Tibial artery (tissue), 4 donors: ENCODE results near the gene MACF1.

ENCODE experiments used
- DNase-seq, 2 donors: peaks; one replicate each; pipeline ENCODE4 v3.0.0-alpha.2; 2019
- H3K27ac ChIP-seq, 2 donors: fragments of 200-600 bp; sonication (generic) in 1 of 2; 1 replicate in 1 of 2; 2 replicates in 1 of 2; pipeline ENCODE4 v1.5.1; 2018 to 2019; ENCODE audit warnings: mild to moderate bottlenecking in 1 of 2
- H3K27me3 ChIP-seq, 2 donors: fragments of 200-600 bp; sonication (generic) in 1 of 2; one replicate each; pipeline versions ENCODE4 v1.5.1 to v1.6.0; 2016 to 2019
- H3K36me3 ChIP-seq, 3 donors: fragments of 200-600 bp; sonication (generic) in 2 of 3; one replicate each; pipeline ENCODE4 v1.5.1; 2016 to 2019; ENCODE audit warnings: mild to moderate bottlenecking in 2 of 3
- H3K4me1 ChIP-seq, 4 donors: fragments of 200-600 bp; sonication (generic) in 2 of 4; 1 replicate in 3 of 4; 2 replicates in 1 of 4; pipeline ENCODE4 v1.5.1; 2016 to 2019
- H3K4me3 ChIP-seq, 2 donors: fragments of 200-600 bp; sonication (generic) in 1 of 2; 1 replicate in 1 of 2; 2 replicates in 1 of 2; pipeline ENCODE4 v1.5.1; 2018 to 2019; ENCODE audit warnings: mild to moderate bottlenecking in 2 of 2
- H3K9me3 ChIP-seq, 3 donors: fragments of 200-600 bp; sonication (generic) in 1 of 3; one replicate each; pipeline ENCODE4 v1.5.1; 2016 to 2019
- intact Hi-C: fragments of 100-400 bp; cut with DNase I; formaldehyde crosslinking; loops from one replicate; pipeline ENCODE4 v1.15.0; 2023; ENCODE audit warnings: low total_unique reads
- TF ChIP-seq, protein P1 (sequence below), 2 experiments: fragments of 200-600 bp in 1 of 2; fragments of 450-650 bp in 1 of 2; IDR thresholded peaks; one replicate each; pipeline ENCODE4 v1.5.1; 2017 to 2019; ENCODE audit warnings: antibody characterized with exemption in 2 of 2, mild to moderate bottlenecking in 1 of 2, moderate library complexity in 1 of 2

Gene MACF1

DNA sequence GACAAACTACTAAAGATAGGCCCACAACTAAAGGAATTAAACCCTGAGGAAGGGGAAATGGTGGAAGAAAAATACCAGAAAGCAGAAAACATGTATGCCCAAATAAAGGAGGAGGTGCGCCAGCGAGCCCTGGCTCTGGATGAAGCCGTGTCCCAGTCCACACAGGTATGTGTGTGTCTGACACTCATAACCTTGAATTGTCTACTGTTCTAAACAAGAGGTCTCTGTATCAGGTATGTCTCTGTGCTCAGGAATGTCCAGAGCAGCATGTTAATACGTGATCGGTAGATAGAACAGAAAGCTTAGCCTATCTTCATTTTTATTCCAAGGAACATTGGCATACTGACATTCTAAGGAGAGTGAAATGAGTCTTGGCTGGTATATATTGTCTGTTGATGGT is 231.1 kb downstream of the MACF1 start:
- intact Hi-C loops = loop anchor here (10.0 kb wide), 1 partner anchor 121 kb away; no protein-coding TSS in a partner anchor
- Histone ChIP-seq H3K36me3 (peaks cover 78 to 97% (median 89%) of the 10 kb centered on the region in 3 donors), H3K27ac (no peak overlapping the region), H3K4me3 (no peak overlapping the region), H3K27me3 (no peaks in the 10 kb centered on the region), H3K9me3 (no peaks in the 10 kb centered on the region), H3K4me1 (peaks cover 0 to 7% (median 0%) of the 10 kb centered on the region in 4 donors)
- TF ChIP-seq, protein P1, sequence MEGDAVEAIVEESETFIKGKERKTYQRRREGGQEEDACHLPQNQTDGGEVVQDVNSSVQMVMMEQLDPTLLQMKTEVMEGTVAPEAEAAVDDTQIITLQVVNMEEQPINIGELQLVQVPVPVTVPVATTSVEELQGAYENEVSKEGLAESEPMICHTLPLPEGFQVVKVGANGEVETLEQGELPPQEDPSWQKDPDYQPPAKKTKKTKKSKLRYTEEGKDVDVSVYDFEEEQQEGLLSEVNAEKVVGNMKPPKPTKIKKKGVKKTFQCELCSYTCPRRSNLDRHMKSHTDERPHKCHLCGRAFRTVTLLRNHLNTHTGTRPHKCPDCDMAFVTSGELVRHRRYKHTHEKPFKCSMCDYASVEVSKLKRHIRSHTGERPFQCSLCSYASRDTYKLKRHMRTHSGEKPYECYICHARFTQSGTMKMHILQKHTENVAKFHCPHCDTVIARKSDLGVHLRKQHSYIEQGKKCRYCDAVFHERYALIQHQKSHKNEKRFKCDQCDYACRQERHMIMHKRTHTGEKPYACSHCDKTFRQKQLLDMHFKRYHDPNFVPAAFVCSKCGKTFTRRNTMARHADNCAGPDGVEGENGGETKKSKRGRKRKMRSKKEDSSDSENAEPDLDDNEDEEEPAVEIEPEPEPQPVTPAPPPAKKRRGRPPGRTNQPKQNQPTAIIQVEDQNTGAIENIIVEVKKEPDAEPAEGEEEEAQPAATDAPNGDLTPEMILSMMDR (IDR thresholded peaks at IDR 0.05) = no peak
- no peak for DNase-seq

DNA sequence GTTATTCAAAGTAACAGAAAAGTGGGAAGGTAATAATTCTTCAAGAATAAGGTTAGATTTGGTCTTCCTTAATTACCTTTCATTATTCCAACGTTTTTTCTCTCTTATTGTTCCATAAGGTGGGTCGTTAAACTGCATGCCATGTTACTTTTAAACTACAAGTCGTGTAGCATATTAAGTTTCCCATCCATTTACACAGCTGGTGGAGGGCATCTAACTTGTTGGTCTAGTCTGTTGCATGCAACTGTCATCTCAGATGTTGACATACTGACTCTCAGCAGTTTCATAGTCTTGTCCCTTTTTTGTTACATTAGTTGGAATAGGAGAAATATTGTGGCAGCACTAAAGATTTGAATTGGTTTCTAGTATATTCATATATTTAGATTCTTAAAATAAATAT is 232.3 kb downstream of the MACF1 start:
- H3K36me3 ChIP-seq = peaks cover 88 to 98% (median 91%) of the 10 kb centered on the region in 3 donors
- TF ChIP-seq, protein P1 (IDR thresholded peaks at IDR 0.05) = no peak

DNA sequence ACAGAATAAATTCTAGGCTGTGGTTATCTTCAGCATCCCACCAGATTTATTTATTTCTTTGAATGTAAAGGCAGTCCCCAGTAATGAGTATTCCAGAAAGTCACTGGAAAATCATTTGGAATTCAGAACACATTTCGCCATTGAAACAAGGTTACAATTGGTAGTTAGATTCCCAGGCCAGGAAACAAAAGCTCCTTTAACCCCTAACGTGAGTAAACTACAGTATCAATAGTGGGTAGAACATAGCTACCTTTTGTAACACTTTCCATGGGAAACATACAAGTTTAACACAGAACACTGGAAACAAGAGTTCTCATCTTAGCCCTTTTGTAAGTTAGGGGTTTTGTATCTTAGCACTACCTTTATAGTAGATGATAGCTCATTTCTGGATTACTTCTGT is 233.5 kb downstream of the MACF1 start:
- intact Hi-C loops = loop anchor here (10.0 kb wide), 1 partner anchor 123 kb away; no protein-coding TSS in a partner anchor
- no peaks in the 10 kb centered on the region for H3K9me3 ChIP-seq
- DNase-seq = no peak
- no peaks in the 10 kb centered on the region for H3K4me1 ChIP-seq
- no peak overlapping the region for H3K4me3 ChIP-seq
- TF ChIP-seq, protein P1 (IDR thresholded peaks at IDR 0.05) = no peak
- peaks cover 92 to 98% (median 95%) of the 10 kb centered on the region in 3 donors for H3K36me3 ChIP-seq
- H3K27me3 ChIP-seq = no peaks in the 10 kb centered on the region
- H3K27ac ChIP-seq = no peak overlapping the region

More for the DNA sequence above, 232.3 kb downstream of the MACF1 start:
- DNase-seq = no peak
- H3K4me1 ChIP-seq = peaks cover 0 to 7% (median 0%) of the 10 kb centered on the region in 4 donors
- H3K4me3 ChIP-seq = no peak overlapping the region
- intact Hi-C loops = loop anchor here (10.0 kb wide), 1 partner anchor 122 kb away; no protein-coding TSS in a partner anchor
- H3K27ac ChIP-seq = no peak overlapping the region
- no peaks in the 10 kb centered on the region for H3K9me3 ChIP-seq
- H3K27me3 ChIP-seq = no peaks in the 10 kb centered on the region

DNA sequence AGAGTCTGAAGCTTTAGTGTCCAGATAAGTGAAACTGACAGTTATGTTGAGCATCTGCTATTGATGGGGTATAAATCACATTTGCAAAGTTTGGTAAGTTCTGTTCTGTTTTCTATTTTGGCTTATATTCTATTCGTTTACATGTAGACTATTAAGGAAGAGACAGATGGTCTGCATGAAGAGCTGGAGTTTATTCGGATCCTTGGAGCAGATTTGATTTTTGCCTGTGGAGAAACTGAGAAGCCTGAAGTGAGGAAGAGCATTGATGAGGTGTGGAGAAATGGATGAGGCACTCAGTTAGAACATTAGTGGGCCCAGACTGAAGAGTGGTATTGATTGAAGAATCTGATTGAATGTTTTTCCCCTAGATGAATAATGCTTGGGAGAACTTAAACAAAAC is 236.4 kb downstream of the MACF1 start:
- Histone ChIP-seq H3K27ac (no peak overlapping the region), H3K4me3 (no peak overlapping the region), H3K9me3 (no peaks in the 10 kb centered on the region), H3K27me3 (no peaks in the 10 kb centered on the region), H3K4me1 (no peaks in the 10 kb centered on the region), H3K36me3 (peaks cover 94 to 100% (median 99%) of the 10 kb centered on the region in 3 donors)
- DNase-seq = no peak
- TF ChIP-seq, protein P1 (IDR thresholded peaks at IDR 0.05) = no peak
- intact Hi-C loops = no loop called here

DNA sequence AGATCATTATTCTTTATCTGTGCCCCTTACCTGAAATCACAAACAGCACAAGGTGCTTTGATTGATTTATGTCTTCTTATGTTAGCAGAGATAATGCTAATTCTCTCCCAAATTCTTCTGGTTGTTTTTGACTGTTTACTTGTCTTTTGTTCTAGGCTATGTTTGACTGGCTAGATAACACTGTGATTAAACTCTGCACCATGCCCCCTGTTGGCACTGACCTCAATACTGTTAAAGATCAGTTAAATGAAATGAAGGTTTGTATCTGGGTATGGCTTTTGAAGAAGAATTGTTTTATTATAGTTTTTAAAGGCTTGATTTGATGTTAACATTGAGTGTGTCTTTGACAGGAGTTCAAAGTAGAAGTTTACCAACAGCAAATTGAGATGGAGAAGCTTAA is 237.3 kb downstream of the MACF1 start:
- no peak overlapping the region for H3K27ac ChIP-seq
- intact Hi-C loops = no loop called here
- TF ChIP-seq, protein P1 (IDR thresholded peaks at IDR 0.05) = no peak
- DNase-seq = no peak
- peaks cover 91 to 97% (median 94%) of the 10 kb centered on the region in 3 donors for H3K36me3 ChIP-seq
- H3K27me3 ChIP-seq = no peaks in the 10 kb centered on the region
- no peak overlapping the region for H3K4me3 ChIP-seq
- no peaks in the 10 kb centered on the region for H3K4me1 ChIP-seq
- H3K9me3 ChIP-seq = no peaks in the 10 kb centered on the region

DNA sequence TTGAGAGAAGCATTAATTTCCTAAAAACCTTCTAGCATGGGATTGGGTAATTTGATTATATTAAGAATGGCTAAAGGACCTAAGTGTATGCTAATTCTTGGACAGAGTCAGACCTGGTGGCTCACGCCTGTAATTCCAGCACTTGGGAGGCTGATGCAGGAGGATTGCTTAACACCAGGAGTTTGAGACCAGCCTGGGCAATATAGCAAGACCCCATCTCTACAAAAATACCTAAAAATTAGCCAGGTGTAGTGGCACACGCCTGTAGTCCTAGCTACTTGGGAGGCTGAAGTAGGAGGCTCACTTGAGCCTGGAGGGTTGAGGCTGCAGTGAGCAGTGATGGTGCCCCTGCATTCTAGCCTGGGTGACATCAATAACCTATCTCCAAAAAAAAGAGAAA is 241.1 kb downstream of the MACF1 start:
- TF ChIP-seq, protein P1 (IDR thresholded peaks at IDR 0.05) = no peak
- H3K27me3 ChIP-seq = no peaks in the 10 kb centered on the region
- H3K4me1 ChIP-seq = no peaks in the 10 kb centered on the region
- no peak for DNase-seq
- H3K27ac ChIP-seq = no peak overlapping the region
- intact Hi-C loops = no loop called here
- H3K9me3 ChIP-seq = no peaks in the 10 kb centered on the region
- H3K36me3 ChIP-seq = peaks cover 91 to 97% (median 93%) of the 10 kb centered on the region in 3 donors
- H3K4me3 ChIP-seq = no peak overlapping the region
